ENCODE results near the gene FPGT. TPM values are rescaled to one million over a fixed set of nuclear protein-coding genes. Genes with fewer than 3 reads are reported as not detected.

FPGT gene
- total RNA-seq, 1 donor from 2014 or later = 10.2 TPM

- H3K4me1 Mint-ChIP-seq = peaks cover 14% of the 10 kb centered on the region
- TF ChIP-seq CTCF (conservative IDR thresholded peaks at IDR 0.05) = no peak
- no peaks in the 10 kb centered on the region for H3K9me3 Mint-ChIP-seq
- peaks cover 2% of the 10 kb centered on the region for H3K36me3 Mint-ChIP-seq (ENCODE audit: low read depth)
- H3K4me3 Mint-ChIP-seq = no peak overlapping the region
- no peak overlapping the region for H3K27ac Mint-ChIP-seq (ENCODE audit: unreplicated experiment)
- DNase-seq (ENCODE audit: low read depth, low spot score) = no peak
- no peaks in the 10 kb centered on the region for H3K27me3 Mint-ChIP-seq (ENCODE audit: low read depth)
These were observed 4.1 kb upstream of the FPGT start for GRCh38 chr1:74193908-74194307.

GRCh38 chr1:74195339-74195738, 2.7 kb upstream of the FPGT start:
- Mint-ChIP-seq H3K4me1 (peaks cover 22% of the 10 kb centered on the region), H3K27me3 (ENCODE audit: low read depth) (no peaks in the 10 kb centered on the region), H3K36me3 (ENCODE audit: low read depth) (no peaks in the 10 kb centered on the region), H3K4me3 (no peak overlapping the region), H3K27ac (ENCODE audit: unreplicated experiment) (no peak overlapping the region), H3K9me3 (no peaks in the 10 kb centered on the region)
- no peak for DNase-seq (ENCODE audit: low read depth, low spot score)
- TF ChIP-seq CTCF (conservative IDR thresholded peaks at IDR 0.05) = no peak

GRCh38 chr1:74197255-74197654, 787 bp upstream of the FPGT start:
- Mint-ChIP-seq H3K4me1 (peaks cover 22% of the 10 kb centered on the region), H3K9me3 (no peaks in the 10 kb centered on the region), H3K27me3 (ENCODE audit: low read depth) (no peaks in the 10 kb centered on the region), H3K36me3 (ENCODE audit: low read depth) (no peaks in the 10 kb centered on the region), H3K4me3 (peak overlapping the region; percentile 94), H3K27ac (ENCODE audit: unreplicated experiment) (no peak overlapping the region)
- TF ChIP-seq CTCF (conservative IDR thresholded peaks at IDR 0.05) = no peak
- DNase-seq (ENCODE audit: low read depth, low spot score) = no peak

- Mint-ChIP-seq H3K27me3 (ENCODE audit: low read depth) (no peaks in the 10 kb centered on the region), H3K36me3 (ENCODE audit: low read depth) (peaks cover 3% of the 10 kb centered on the region), H3K9me3 (no peaks in the 10 kb centered on the region), H3K4me3 (peak overlapping the region; percentile 94), H3K27ac (ENCODE audit: unreplicated experiment) (no peak overlapping the region), H3K4me1 (peaks cover 22% of the 10 kb centered on the region)
- no peak for TF ChIP-seq CTCF (conservative IDR thresholded peaks at IDR 0.05)
- DNase-seq (ENCODE audit: low read depth, low spot score) = no peak
These were observed 1.5 kb downstream of the FPGT start for GRCh38 chr1:74199504-74199903.

GRCh38 chr1:74205266-74205665, 7.2 kb downstream of the FPGT start:
- Mint-ChIP-seq H3K27me3 (ENCODE audit: low read depth) (no peaks in the 10 kb centered on the region), H3K9me3 (no peaks in the 10 kb centered on the region), H3K36me3 (ENCODE audit: low read depth) (peaks cover 6% of the 10 kb centered on the region), H3K4me1 (peaks cover 11% of the 10 kb centered on the region), H3K4me3 (no peak overlapping the region), H3K27ac (ENCODE audit: unreplicated experiment) (no peak overlapping the region)
- TF ChIP-seq CTCF (conservative IDR thresholded peaks at IDR 0.05) = no peak
- no peak for DNase-seq (ENCODE audit: low read depth, low spot score)

- no peak overlapping the region for H3K4me3 Mint-ChIP-seq
These were observed 17.2 kb downstream of the FPGT start for GRCh38 chr1:74215229-74215628.

More at GRCh38 chr1:74215229-74215628, 17.2 kb downstream of the FPGT start:
- no peak overlapping the region for H3K27ac Mint-ChIP-seq (ENCODE audit: unreplicated experiment)
- peaks cover 5% of the 10 kb centered on the region for H3K9me3 Mint-ChIP-seq
- H3K4me1 Mint-ChIP-seq = peaks cover 8% of the 10 kb centered on the region
- DNase-seq (ENCODE audit: low read depth, low spot score) = no peak
- H3K36me3 Mint-ChIP-seq (ENCODE audit: low read depth) = peaks cover 4% of the 10 kb centered on the region
- no peak for TF ChIP-seq CTCF (conservative IDR thresholded peaks at IDR 0.05)
- no peaks in the 10 kb centered on the region for H3K27me3 Mint-ChIP-seq (ENCODE audit: low read depth)
